Stimulated activated memory B cell treated with anti-CD40 and anti-IgM and Interleukin-4, amounts not matched to agents 10 μg/mL and 1 μg/mL and 100 μg/mL, for 72 hours (primary cell): ENCODE measurements around the gene DMRTB1.

Experiments
- ATAC-seq: fragments of 150-1000 bp; cut with Tn5 transposase; 2 replicates; pipeline ENCODE4 v1.10.0; 2021
- H3K27ac Mint-ChIP-seq: one replicate; pipeline ENCODE4 v1.8.0; 2022; ENCODE audit warnings: mild to moderate bottlenecking, mixed read lengths
- H3K27me3 Mint-ChIP-seq: one replicate; pipeline ENCODE4 v1.8.0; 2022; ENCODE audit warnings: mixed read lengths
- H3K36me3 Mint-ChIP-seq: one replicate; pipeline ENCODE4 v1.8.0; 2022; ENCODE audit warnings: mixed read lengths
- H3K4me1 Mint-ChIP-seq: one replicate; pipeline ENCODE4 v1.8.0; 2022; ENCODE audit warnings: mixed read lengths
- H3K4me3 Mint-ChIP-seq: one replicate; pipeline ENCODE4 v1.8.0; 2022; ENCODE audit warnings: mild to moderate bottlenecking, moderate library complexity, mixed read lengths
- H3K9me3 Mint-ChIP-seq: one replicate; pipeline ENCODE4 v1.8.0; 2022; ENCODE audit warnings: mixed read lengths

Gene DMRTB1

GRCh38 chr1:53504901-53505300 lies 45.7 kb downstream of the DMRTB1 start:
- Mint-ChIP-seq H3K27me3 (peaks cover 43% of the 10 kb centered on the region), H3K4me3 (no peak overlapping the region), H3K9me3 (no peaks in the 10 kb centered on the region), H3K27ac (no peak overlapping the region), H3K4me1 (no peaks in the 10 kb centered on the region), H3K36me3 (no peaks in the 10 kb centered on the region)
- no peak for ATAC-seq

DNA sequence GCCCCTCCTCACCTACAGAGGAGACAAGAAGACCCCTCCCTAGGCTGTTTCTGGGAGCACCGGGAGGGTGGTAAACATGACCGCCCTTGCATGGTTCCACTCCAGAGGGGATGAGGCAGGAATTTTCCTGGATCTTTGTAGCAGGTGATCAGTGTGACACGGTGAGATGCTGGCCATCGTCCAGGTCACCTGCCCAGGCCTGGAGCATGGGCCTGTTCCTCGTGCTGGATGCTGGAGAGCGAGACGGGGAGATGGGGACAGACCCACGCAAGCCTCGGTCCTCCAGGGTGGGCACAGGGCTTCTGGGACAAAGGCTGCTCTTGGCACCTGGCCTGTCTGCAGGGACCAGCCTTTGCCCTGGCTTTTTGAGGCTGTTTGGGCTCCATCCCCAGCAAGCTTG lies 46.2 kb downstream of the DMRTB1 start:
- peaks cover 38% of the 10 kb centered on the region for H3K27me3 Mint-ChIP-seq
- no peak overlapping the region for H3K27ac Mint-ChIP-seq
- no peak for ATAC-seq
- H3K9me3 Mint-ChIP-seq: no peaks in the 10 kb centered on the region
- no peak overlapping the region for H3K4me3 Mint-ChIP-seq
- no peaks in the 10 kb centered on the region for H3K4me1 Mint-ChIP-seq
- no peaks in the 10 kb centered on the region for H3K36me3 Mint-ChIP-seq

DNA sequence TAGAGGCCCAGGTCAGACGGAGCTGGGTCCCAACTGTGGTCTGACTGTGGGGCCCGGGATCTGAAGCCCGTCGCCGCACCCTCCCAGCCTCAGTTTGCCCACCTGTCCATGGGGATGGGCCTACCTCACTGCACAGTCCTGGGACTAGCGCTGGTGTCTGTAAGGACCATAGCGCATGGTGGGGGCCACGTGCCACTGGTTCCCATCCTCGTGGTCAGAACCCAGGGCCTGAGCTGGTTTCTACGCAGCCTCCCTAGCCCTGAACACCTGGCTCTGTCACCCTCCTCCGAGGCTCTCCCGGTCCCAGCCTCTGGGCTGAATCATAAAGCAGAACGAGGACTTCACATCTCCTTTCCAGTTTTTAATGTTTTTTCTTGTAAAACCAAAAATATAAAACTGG lies 46.7 kb downstream of the DMRTB1 start:
- Mint-ChIP-seq H3K27me3 (peaks cover 33% of the 10 kb centered on the region), H3K9me3 (no peaks in the 10 kb centered on the region), H3K27ac (no peak overlapping the region), H3K4me3 (no peak overlapping the region), H3K36me3 (no peaks in the 10 kb centered on the region), H3K4me1 (no peaks in the 10 kb centered on the region)
- ATAC-seq: no peak

DNA sequence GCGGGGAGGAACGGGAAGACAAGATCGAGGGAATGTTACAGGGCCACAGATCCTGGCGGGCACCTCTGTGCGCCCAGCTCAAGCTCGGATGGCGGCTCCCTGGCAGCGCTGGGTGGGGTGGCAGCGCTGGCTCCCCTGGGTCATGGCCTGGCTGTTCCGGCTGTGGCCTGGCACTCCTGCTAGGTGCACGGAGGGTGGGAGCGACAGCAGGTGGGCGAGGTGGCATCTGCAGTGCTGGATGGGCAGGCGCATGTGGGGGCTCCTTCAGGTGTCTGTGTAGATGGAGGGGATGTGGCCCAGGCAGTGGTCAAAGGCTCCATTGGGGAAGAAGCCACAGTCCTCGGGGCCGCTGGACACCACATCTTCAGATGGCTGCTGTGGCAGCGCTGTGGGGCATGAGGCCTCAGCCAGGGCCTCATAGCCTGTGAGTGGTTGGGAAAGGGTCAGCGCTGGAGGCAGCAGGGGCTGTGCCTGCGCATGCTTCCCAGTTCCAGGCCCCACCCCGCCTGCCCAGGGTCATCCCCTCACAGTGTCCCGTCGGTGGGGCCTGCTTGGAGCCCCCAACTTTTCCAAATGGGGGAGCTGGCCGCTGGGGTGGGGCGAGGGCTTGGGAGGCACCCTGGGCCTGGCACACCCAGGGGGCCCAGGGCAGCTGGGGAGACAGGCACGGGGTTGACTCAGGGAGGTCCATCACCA lies 47.3 kb downstream of the DMRTB1 start:
- Mint-ChIP-seq H3K36me3 (no peaks in the 10 kb centered on the region), H3K27ac (no peak overlapping the region), H3K4me1 (no peaks in the 10 kb centered on the region), H3K27me3 (peaks cover 27% of the 10 kb centered on the region), H3K9me3 (no peaks in the 10 kb centered on the region), H3K4me3 (no peak overlapping the region)
- no peak for ATAC-seq

DNA sequence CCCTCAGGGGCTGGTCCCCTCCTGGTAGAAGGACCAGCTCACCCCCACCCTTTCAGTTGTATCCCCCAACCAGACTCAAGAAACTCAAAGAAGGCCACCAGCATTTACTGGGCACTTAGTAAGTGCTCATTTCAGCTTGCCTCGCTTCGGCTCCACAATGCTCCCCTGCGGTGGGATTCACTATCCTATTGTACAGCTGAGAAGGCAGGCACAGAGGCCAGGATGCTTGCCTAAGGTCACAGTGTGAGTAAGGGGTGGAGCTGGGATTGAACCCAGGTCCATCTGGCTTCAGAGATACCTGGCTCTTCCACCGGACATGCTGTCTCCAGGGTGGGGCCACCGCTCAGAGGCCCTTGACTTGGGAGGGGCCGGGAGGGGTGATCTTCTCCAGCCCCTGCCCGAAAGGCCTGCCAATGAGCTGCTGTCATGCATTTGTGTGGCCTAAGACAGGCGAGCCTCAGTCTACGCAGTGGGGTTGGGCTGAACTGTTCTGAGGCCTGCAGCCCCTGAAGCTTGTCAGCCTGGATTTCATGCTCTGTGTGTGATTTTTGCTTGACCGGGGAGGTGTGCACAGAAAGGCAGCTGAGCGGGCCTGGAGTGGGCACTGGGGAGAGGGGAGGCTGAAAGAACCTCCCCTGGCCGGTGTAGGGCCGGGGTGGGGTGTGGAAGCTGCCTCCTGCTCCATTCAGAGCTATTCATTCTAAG lies 48.1 kb downstream of the DMRTB1 start:
- Mint-ChIP-seq H3K4me1 (no peaks in the 10 kb centered on the region), H3K4me3 (no peak overlapping the region), H3K27me3 (peaks cover 19% of the 10 kb centered on the region), H3K27ac (no peak overlapping the region), H3K36me3 (no peaks in the 10 kb centered on the region), H3K9me3 (no peaks in the 10 kb centered on the region)
- ATAC-seq: no peak

DNA sequence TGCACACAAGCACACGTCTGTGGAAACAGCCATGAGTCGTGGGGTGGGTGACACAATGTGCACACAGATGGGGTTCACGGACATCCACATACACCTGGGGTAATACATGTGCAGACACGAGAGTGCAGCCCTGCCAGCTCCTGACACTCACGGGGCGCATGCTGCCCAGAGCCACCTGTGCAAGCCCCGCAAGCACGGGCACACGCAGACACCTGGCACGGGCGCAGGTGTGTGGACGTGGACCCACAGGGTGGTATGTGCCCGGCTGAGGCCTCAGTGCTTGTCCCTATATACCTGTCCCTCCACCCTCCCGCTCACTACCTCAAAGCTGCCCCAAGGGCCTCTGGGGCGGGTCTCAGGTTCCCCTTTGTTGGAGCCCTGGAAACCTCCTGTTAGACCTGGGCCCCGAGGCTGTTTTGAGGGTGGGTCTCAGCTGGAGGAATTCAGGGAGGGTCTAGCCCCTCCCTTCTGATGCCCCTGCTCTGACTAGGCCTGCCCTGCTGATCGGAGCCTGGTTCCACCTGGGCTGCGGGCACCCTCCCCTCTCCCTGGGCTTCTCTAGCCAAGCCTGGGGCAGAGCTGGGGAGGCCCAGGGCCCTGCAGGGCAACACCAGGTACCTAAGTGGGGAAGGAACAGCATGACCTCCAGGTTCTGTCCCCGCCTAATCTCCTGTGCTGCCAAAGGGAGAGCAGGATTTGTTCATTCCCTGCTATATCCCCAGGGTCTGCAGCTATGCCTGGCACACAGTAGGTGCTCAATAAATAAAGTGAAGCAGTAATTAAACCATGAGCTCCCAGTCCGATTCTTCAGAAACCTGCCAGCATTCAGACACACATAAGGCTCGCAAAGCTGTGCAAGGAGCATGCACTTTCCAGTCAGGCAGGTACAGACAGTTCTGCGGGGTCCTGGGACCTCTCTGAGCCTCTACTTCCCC lies 49.1 kb downstream of the DMRTB1 start:
- Mint-ChIP-seq H3K4me1 (no peaks in the 10 kb centered on the region), H3K9me3 (no peaks in the 10 kb centered on the region), H3K4me3 (no peak overlapping the region), H3K27ac (no peak overlapping the region), H3K36me3 (no peaks in the 10 kb centered on the region), H3K27me3 (peaks cover 22% of the 10 kb centered on the region)
- ATAC-seq: no peak

DNA sequence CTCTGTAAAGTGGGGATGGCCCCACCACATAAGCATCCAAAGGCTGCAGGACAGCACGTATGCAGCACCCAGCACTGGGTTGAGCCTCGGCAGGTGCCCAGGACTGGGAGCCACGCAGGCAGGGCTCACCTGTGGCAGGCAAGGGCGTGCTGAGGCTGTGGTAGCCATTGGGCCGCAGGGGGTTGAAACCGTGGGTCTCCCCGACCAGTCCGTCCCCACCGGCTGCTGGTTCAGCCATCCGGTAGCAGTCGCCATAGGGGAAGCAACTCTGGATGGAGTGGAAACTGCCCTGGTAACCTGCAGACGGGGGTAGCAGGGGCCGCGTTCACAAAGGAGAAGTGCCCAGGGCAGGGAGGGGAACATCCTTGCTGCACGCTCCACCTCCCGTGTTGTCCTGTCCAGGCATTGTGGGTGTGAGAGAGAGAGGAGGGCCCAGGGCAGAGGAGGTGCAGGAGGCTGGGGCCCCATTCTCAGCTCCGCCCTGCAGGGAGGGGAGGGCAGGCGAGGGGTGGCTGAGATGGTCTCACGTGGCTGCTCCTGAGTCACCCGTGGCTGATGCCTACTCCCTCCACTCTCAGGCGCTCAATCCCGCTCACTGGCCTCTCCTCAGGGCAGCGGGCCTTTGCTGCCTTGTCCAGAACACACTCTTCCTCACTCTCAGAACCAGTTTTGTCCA lies 49.9 kb downstream of the DMRTB1 start:
- Mint-ChIP-seq H3K27ac (no peak overlapping the region), H3K36me3 (no peaks in the 10 kb centered on the region), H3K9me3 (no peaks in the 10 kb centered on the region), H3K4me3 (no peak overlapping the region), H3K4me1 (no peaks in the 10 kb centered on the region), H3K27me3 (peaks cover 22% of the 10 kb centered on the region)
- no peak for ATAC-seq

DNA sequence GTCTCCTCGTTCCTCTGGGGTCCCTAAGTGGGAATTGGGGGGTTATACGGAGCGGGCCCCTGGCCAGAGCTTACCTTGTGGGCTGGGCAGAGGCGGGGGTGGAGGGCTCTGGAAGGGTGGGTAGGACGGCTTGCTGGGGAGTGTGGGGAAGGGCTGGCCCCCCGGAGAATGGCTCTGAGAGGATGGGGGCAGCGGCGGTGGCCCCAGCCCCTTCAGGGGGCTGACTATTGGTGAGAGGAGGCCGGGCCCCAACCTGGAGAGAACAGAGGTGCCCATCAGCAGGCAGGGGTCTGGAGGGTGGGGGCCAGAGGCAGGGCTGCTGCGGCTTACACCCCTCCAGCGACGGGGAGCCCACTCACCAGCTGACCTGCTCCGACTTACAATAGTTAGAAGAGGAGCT lies 50.6 kb downstream of the DMRTB1 start:
- peaks cover 24% of the 10 kb centered on the region for H3K27me3 Mint-ChIP-seq
- no peak overlapping the region for H3K4me3 Mint-ChIP-seq
- H3K27ac Mint-ChIP-seq: no peak overlapping the region

GRCh38 chr1:53510215-53510614 lies 51.0 kb downstream of the DMRTB1 start:
- Mint-ChIP-seq H3K27ac (no peak overlapping the region), H3K27me3 (peaks cover 22% of the 10 kb centered on the region), H3K36me3 (no peaks in the 10 kb centered on the region), H3K9me3 (no peaks in the 10 kb centered on the region), H3K4me3 (no peak overlapping the region), H3K4me1 (no peaks in the 10 kb centered on the region)
- ATAC-seq: no peak

More for the DNA sequence above, 50.6 kb downstream of the DMRTB1 start:
- Mint-ChIP-seq H3K9me3 (no peaks in the 10 kb centered on the region), H3K36me3 (no peaks in the 10 kb centered on the region), H3K4me1 (no peaks in the 10 kb centered on the region)
- no peak for ATAC-seq

DNA sequence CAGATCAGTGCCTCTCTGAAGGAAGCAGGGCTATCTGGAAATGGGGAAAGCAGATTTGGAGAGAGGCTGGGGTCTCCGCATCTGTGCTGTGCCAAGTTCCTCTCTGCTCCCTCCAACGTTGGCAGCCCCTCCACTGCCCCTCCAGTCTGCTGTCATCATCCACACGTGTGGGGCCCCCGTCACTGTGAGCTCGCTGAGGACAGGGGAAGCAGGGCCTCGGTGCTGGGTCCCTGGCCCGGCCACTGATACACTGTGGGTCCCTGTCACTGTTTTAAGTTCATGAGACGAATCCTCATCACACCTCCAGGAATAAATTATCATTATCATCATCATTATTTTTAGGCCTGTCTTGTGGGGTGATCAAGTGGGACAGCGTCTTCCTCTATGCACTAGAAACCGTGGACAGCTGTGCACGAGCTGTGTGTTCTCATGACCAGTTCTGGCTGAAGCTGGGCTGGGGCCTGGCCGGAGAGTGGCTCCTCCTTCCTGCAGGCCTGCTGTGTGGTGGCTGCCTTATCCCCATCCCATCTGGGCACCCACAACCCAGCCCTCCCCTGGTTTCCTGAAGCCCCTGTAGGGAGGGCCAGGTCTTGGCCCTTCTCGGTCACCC lies 52.2 kb downstream of the DMRTB1 start:
- Mint-ChIP-seq H3K36me3 (no peaks in the 10 kb centered on the region), H3K27ac (no peak overlapping the region), H3K9me3 (no peaks in the 10 kb centered on the region), H3K4me3 (no peak overlapping the region), H3K4me1 (no peaks in the 10 kb centered on the region), H3K27me3 (peaks cover 16% of the 10 kb centered on the region)
- no peak for ATAC-seq

DNA sequence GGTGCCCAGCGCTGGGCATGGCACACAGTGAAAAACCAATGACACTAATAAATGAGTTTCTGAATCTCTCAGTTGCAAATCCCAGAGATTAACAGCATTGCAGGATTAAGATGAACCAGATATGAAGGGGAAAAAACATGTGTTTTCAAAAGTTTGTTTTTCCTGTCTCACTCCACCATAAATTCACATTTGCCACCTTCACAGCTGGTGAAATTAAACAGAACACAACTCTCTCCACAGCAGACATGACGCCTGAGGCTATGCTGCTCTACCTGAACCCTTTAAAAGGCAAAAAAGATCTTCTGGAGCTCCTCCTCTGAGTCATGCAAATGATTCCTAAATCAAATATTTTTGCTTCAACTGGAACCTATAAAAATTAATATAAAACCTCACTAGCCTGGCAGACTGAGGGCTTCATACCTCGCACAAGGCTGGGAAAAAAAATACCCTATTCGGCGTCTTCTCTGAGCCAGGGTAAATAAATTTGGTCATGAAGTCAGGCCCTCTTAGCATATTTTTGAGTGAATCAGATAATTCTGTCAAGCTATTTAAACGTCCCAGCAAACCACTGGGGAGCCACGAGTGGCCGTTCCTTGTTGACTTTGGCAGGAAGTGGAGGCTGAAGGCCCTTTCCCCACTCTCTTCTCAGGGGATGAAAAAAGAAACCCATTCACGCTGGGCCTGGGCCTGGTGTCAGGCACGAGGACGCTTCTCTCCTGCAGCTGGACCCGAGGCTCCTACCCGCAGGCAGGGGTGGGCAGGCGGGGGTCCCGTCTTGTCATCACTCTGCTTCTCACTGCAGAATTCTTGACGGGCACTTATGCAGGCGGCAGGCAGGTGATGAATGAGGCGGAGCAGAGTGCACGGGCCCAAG lies 53.0 kb downstream of the DMRTB1 start:
- H3K36me3 Mint-ChIP-seq: no peaks in the 10 kb centered on the region
- no peak overlapping the region for H3K27ac Mint-ChIP-seq
- no peaks in the 10 kb centered on the region for H3K4me1 Mint-ChIP-seq
- no peak overlapping the region for H3K4me3 Mint-ChIP-seq
- H3K9me3 Mint-ChIP-seq: no peaks in the 10 kb centered on the region
- ATAC-seq: no peak
- peaks cover 16% of the 10 kb centered on the region for H3K27me3 Mint-ChIP-seq

GRCh38 chr1:53512807-53513755 lies 53.9 kb downstream of the DMRTB1 start:
- Mint-ChIP-seq H3K4me1 (no peaks in the 10 kb centered on the region), H3K9me3 (no peaks in the 10 kb centered on the region), H3K4me3 (no peak overlapping the region), H3K27ac (no peak overlapping the region), H3K36me3 (no peaks in the 10 kb centered on the region), H3K27me3 (peaks cover 16% of the 10 kb centered on the region)
- ATAC-seq: no peak

- Mint-ChIP-seq H3K4me1 (no peaks in the 10 kb centered on the region), H3K27me3 (peaks cover 16% of the 10 kb centered on the region), H3K4me3 (no peak overlapping the region), H3K9me3 (no peaks in the 10 kb centered on the region), H3K36me3 (no peaks in the 10 kb centered on the region), H3K27ac (no peak overlapping the region)
- ATAC-seq: no peak
These were observed 54.6 kb downstream of the DMRTB1 start for GRCh38 chr1:53513846-53514245.
